AG04449 (cell line): ENCODE measurements around the gene GLI1.
"Not testable (repeated sequence)": the region's sequence is repeated elsewhere in the genome, so short reads cannot be mapped to it uniquely, and the experiment has no call there.

Source experiments
- CTCF ChIA-PET: fragments of 350-600 bp; formaldehyde crosslinking; extraction: SDS; loops from one replicate; lab custom pipeline; 2021; ENCODE audit warnings: antibody characterized with exemption; lab: Yijun Ruan, JAX
- POLR2A ChIA-PET: fragments of 400-600, 350-600 bp; formaldehyde crosslinking; extraction: SDS; loops from one replicate; lab custom pipeline; 2020; ENCODE audit warnings: antibody characterized with exemption, inconsistent platforms; lab: Yijun Ruan, JAX
- DNase-seq: peaks from one replicate; pipeline ENCODE4 v3.0.0-alpha.2; 2010; ENCODE audit warnings: low read depth, low spot score
- H3K4me3 ChIP-seq: 2 replicates; pipeline ENCODE4 v1.5.1; 2011; ENCODE audit warnings: low read depth, mild to moderate bottlenecking, control low read depth, low read length
- CTCF ChIP-seq: IDR thresholded peaks from one replicate; pipeline ENCODE4 v1.5.1; 2011; ENCODE audit warnings: mild to moderate bottlenecking, moderate library complexity, low read length, control low read depth, inconsistent platforms; ENCODE audit not compliant: insufficient read depth; ENCODE audit errors: missing control alignments

GLI1 gene

GRCh38 chr12:57511588-57512325 is 52.2 kb downstream of the GLI1 start:
- CTCF ChIA-PET, result interaction anchor here (0.6 to 2.0 kb wide), 3 partner anchors 20 to 217 kb away, joined by 3 to 7 read pairs (median 3); no protein-coding TSS in a partner anchor

GRCh38 chr12:57512665-57513064 is 53.1 kb downstream of the GLI1 start:
- ChIA-PET POLR2A (no interaction called here), CTCF (interaction anchor here (0.6 to 2.0 kb wide), 3 partner anchors 54 to 217 kb away, joined by 3 to 7 read pairs (median 3); no protein-coding TSS in a partner anchor)

More at GRCh38 chr12:57511588-57512325, 52.2 kb downstream of the GLI1 start:
- TF ChIP-seq CTCF, result no peak
- POLR2A ChIA-PET, result no interaction called here
- DNase-seq, result no peak
- H3K4me3 ChIP-seq, result no peak overlapping the region

GRCh38 chr12:57513266-57513665 is 53.7 kb downstream of the GLI1 start:
- CTCF ChIA-PET, result interaction anchor here (2.0 kb wide), 1 partner anchor 55 kb away, joined by 7 read pairs; no protein-coding TSS in a partner anchor

More at GRCh38 chr12:57512665-57513064, 53.1 kb downstream of the GLI1 start:
- H3K4me3 ChIP-seq, result no peak overlapping the region
- no peak for TF ChIP-seq CTCF
- no peak for DNase-seq

GRCh38 chr12:57513677-57514076 is 54.1 kb downstream of the GLI1 start:
- CTCF ChIA-PET, result interaction anchor here (1.5 to 2.0 kb wide), 2 partner anchors 52 to 55 kb away, joined by 3 to 7 read pairs; no protein-coding TSS in a partner anchor

More at GRCh38 chr12:57513266-57513665, 53.7 kb downstream of the GLI1 start:
- TF ChIP-seq CTCF, result no peak
- no peak for DNase-seq
- H3K4me3 ChIP-seq, result no peak overlapping the region
- POLR2A ChIA-PET, result interaction anchor here (1.2 kb wide), 1 partner anchor 9 kb away, joined by 3 read pairs; no protein-coding TSS in a partner anchor

GRCh38 chr12:57514246-57514645 is 54.7 kb downstream of the GLI1 start:
- not testable (repeated sequence) for DNase-seq, H3K4me3 ChIP-seq
- ChIA-PET POLR2A (interaction anchor here (0.8 to 1.2 kb wide), 3 partner anchors 10 to 56 kb away, joined by 3 to 4 read pairs (median 4); no protein-coding TSS in a partner anchor), CTCF (interaction anchor here (1.5 kb wide), 1 partner anchor 52 kb away, joined by 3 read pairs; no protein-coding TSS in a partner anchor)

More at GRCh38 chr12:57513677-57514076, 54.1 kb downstream of the GLI1 start:
- H3K4me3 ChIP-seq, DNase-seq: not testable (repeated sequence)
- POLR2A ChIA-PET, result interaction anchor here (1.2 kb wide), 1 partner anchor 9 kb away, joined by 3 read pairs; no protein-coding TSS in a partner anchor

- ChIA-PET POLR2A (interaction anchor here (0.8 to 1.6 kb wide), 4 partner anchors 10 to 56 kb away, joined by 3 to 5 read pairs (median 4); no protein-coding TSS in a partner anchor), CTCF (interaction anchor here (1.1 to 2.1 kb wide), 3 partner anchors 14 to 55 kb away, joined by 3 to 7 read pairs (median 4); partner anchors contain the start of gene GLI1)
- TF ChIP-seq CTCF, result no peak
- no peak for DNase-seq
- no peak overlapping the region for H3K4me3 ChIP-seq
These were observed 55.3 kb downstream of the GLI1 start for GRCh38 chr12:57514720-57515407.
